Right ventricle myocardium inferior (tissue), 1 donor: Measurements from ENCODE around the gene MCF2L. TPM values are rescaled to one million over a fixed set of nuclear protein-coding genes. Genes with fewer than 3 reads are reported as not detected.
A peak's percentile ranks its signal among the peaks of the same experiment; 100 is the strongest.
"Not testable (repeated sequence)": the region's sequence is repeated elsewhere in the genome, so short reads cannot be mapped to it uniquely, and the experiment has no call there.

Experiments
- ATAC-seq: fragments of 200-7000 bp; cut with Tn5 transposase; one replicate; pipeline ENCODE4 v1.9.1; 2020; ENCODE audit warnings: mild to moderate bottlenecking, moderate library complexity
- DNase-seq: peaks from one replicate; pipeline ENCODE4 v3.0.0; 2021; ENCODE audit errors: missing footprints
- intact Hi-C: fragments of 100-400 bp; cut with DNase I; formaldehyde crosslinking; loops from one replicate; pipeline ENCODE4 v1.11.0; 2022
- long read RNA-seq: library from polyadenylated mRNA; unstranded; transcript quantifications from one replicate; pipeline ENCODE4 v2.0.0, GENCODE V29; 2021
- total RNA-seq: library from RNA; stranded (reverse); fragmentation: NEBNext Ultra II Directional; extraction: Animal tissue kit (Norgen Biotek cat#: 25700); gene quantifications from one replicate; pipeline ENCODE4 v1.2.1, GENCODE V29; 2021
- donor health status: DM: no; HTN: yes; CAD: no; lungs with severe emphysema.

The MCF2L gene
- total RNA-seq = 45.9 TPM
- long read RNA-seq, partial matches to known transcripts = 4 of 10 reads
- long read RNA-seq, other reads (novel, unspliced or antisense) = 5 of 10 reads

GRCh38 chr13:112968910-112969691 lies at the start of gene MCF2L:
Gene MCF2L (plus strand): TSS chr13:112969214. CDS start chr13:112969380, 166 bp downstream.
- ATAC-seq = peak; percentile 50
- intact Hi-C loops = no loop called here
- no peak for DNase-seq

DNA sequence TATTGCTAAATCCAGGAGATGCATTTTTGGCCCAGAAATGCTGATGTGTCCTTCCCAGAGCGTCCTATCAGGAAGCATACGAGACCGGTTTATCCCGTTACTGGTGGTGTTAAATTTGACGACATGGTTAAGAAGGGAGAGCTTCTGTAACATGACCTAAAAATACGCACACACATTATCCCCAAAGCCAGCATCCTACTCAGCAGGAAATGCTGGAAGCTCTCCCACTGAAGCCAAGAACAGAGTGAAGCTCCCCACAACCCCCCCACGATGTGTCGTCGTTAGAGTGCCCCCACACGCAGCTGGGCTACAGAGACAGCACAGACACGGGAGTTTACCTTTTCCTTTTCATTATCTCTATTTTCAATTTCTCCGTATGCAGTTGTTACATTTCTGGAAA lies 45.1 kb upstream of the MCF2L start:
- no peak for DNase-seq
- ATAC-seq = no peak
- intact Hi-C loops = no loop called here

DNA sequence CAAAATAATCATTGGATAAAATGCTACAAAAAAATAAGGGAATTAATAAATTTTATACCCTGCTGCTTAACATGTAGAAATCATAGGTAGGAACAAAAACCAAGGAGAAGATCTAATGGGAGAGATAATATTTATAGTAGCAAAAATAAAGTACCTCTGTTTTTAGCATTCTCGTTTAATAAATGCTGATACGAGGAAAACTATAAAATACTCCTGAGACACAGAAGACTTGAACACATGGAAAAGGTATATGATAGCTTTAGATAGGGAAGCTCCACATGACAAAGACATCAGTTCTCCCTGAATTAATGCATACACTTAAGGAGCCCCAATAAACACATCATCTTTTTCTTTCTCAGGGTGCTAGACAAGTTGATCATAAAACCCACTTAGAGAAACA lies 44.6 kb upstream of the MCF2L start:
- no peak for ATAC-seq
- DNase-seq = no peak
- intact Hi-C loops = no loop called here

DNA sequence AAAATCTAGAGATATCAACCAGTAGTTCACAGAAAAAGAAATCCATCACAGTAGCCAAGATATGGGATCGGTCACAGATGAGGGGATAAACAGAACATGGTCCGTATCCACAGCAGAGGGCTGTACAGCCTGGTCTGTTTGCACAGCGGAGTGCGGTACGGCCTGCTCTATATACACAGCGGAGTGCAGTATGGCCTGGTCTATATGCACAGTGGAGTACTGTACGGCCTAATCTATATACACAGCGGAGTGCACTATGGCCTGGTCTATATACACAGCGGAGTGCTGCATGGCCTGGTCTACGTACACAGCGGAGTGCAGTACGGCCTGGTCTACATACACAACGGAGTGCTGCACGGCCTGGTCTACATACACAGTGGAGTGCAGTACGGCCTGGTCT lies 43.0 kb upstream of the MCF2L start:
- intact Hi-C loops = no loop called here
- ATAC-seq (no peak), DNase-seq (no peak)

GRCh38 chr13:112926993-112927392 lies 42.0 kb upstream of the MCF2L start:
- intact Hi-C loops = no loop called here
- ATAC-seq (no peak), DNase-seq (no peak)

- DNase-seq = no peak
- no peak for ATAC-seq
- intact Hi-C loops = no loop called here
Observed at GRCh38 chr13:112928020-112928971, 40.7 kb upstream of the MCF2L start.

DNA sequence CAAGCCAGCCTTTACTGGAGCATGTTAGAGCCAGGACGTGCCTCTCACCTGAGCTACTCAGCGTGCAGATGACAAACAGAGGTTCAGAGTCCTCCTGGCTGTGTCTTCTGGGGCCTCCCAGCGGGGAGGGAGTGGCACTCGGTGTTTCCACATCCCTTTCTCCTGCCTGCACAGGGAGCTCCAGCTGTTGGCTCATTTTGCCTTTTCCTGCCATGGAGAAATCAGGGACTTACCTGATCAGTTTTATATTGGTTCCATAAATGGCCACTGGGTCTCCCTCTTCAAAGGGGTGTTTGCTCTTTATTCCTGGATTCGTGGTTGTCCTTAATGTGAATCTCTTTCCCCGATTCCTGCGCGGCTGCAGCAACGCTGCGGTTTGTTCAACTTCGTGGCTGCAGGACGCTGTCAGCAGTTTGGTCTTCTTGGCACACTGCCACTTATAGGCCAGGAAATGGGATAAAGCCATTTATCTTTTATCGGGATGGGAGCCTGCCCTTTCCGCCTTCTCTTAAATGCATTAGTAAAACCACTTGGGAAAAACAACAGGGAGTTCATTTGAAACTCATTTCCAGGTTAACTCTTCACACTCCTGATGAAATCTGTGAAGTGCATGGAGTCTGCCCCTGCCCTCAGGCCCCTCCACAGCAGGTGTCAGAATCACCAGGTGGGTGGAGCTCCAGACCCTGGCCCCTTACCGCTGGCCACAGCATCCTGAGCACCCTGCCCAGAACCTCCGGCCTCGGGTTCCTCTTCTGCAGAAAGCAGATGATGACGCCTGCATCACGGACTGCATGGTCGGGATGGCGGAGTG lies 39.8 kb upstream of the MCF2L start:
- ATAC-seq (no peak), DNase-seq (no peak)
- intact Hi-C loops = no loop called here

GRCh38 chr13:112929783-112930055 lies 39.3 kb upstream of the MCF2L start:
- DNase-seq = no peak
- intact Hi-C loops = no loop called here
- ATAC-seq = no peak

DNA sequence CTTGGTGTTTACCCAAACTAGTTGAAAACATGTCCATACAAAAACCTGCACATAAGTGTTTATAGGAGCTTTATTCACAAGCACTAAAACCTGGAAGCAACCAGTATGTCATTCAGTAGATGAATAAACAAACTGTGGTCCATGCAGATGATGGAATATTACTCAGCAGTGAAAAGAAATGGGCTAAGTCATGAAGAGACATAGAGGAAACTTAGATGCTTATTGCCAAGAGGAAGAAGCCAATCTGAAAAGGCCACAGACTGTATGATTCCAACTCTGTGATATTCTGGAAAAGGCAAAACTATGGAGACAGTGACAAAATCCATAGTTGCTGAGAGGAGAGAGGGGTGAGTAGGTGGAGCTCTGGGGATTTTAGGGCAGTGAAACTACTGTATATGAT lies 38.8 kb upstream of the MCF2L start:
- intact Hi-C loops = no loop called here
- DNase-seq (no peak), ATAC-seq (no peak)

- intact Hi-C loops = no loop called here
Observed at GRCh38 chr13:112931028-112931934, 37.7 kb upstream of the MCF2L start.

GRCh38 chr13:112932971-112933370 lies 36.0 kb upstream of the MCF2L start:
- DNase-seq = no peak
- ATAC-seq = no peak
- intact Hi-C loops = no loop called here

More at GRCh38 chr13:112931028-112931934, 37.7 kb upstream of the MCF2L start:
- DNase-seq = no peak
- ATAC-seq = peak; percentile 44

DNA sequence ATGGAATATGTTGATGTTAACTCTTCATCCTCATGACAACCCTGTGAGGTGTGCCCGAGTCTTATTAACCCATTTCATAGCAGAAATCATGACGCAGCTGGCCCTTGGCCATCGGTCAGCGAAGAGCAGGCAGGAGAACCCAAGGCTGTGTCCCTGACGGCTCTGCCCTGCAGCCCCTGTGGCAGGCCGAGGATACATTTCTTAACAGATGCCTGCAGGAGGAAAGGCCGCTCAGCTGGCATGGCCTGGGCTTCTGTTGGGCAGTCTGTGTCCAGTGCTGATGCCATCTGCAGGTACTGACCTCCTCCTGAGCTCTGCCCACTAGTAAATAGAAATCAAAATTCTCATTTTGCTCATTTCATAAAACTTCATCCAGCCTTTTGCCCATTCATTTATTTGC lies 35.4 kb upstream of the MCF2L start:
- intact Hi-C loops = no loop called here
- no peak for ATAC-seq
- no peak for DNase-seq

DNA sequence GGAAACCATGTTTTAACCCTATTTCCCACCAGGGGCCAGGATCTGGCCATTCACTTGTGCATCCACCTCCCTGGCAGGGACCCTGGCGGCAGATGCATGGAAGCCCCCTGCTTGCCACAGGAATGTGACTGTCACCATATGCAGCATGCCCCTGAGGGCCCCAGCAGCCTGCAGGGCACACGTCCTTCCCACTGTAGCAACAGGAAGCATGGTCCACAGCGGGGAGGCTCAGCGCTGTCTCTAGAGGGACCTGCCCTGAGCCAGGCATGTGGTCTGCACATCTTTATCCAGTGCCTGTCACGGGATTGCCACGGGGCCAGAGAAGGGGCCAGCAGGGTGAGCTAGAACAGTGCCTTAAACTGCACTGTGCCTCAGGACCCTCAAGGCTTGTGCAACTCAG lies 34.9 kb upstream of the MCF2L start:
- ATAC-seq (no peak), DNase-seq (no peak)
- intact Hi-C loops = no loop called here

GRCh38 chr13:112938680-112939079 lies 30.3 kb upstream of the MCF2L start:
- intact Hi-C loops = no loop called here

DNA sequence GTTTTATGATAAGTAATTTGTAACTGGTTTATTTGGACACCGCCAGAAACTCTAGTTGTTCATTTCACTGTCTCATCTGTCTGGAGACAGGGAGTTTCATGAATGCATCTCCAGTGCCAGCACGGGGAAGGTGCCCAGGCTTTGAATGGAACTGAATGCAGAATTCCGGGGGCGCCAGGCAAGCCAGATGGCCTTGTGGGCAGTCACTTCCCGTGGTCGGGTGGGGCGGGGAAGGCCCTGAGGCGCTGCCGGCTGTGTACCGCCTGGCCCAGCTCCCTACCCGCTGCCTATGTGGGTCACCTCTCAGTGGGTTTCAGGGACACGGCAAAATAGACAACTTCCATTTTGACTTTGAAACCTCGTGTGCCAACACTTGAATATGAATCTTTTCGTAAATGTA lies 28.8 kb upstream of the MCF2L start:
- DNase-seq = no peak
- intact Hi-C loops = loop anchor here (5.0 to 10.0 kb wide), 2 partner anchors 42 to 455 kb away; no protein-coding TSS in a partner anchor
- ATAC-seq = no peak

More at GRCh38 chr13:112938680-112939079, 30.3 kb upstream of the MCF2L start:
- ATAC-seq = no peak
- DNase-seq = no peak

GRCh38 chr13:112941349-112941748 lies 27.7 kb upstream of the MCF2L start:
- DNase-seq (no peak), ATAC-seq (no peak)
- intact Hi-C loops = loop anchor here (5.0 to 10.0 kb wide), 2 partner anchors 41 to 453 kb away; no protein-coding TSS in a partner anchor

DNA sequence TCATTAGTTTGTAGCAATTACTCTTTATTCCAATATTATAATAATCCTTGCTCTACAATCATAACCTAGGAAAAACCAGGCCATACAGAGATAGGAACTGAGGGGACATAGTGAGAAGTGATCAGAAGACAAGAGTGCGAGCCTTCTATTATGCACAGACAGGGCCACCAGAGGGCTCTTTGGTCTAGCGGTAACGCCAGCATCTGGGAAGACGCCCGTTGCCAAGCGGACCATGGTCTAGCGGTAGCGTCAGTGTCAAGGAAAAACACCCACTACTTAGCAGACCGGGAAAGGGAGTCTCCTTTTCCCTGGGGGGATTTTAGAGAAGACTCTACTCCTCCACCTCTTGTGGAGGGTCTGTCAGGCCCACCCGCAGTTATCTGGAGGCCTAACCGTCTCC lies 27.2 kb upstream of the MCF2L start:
- DNase-seq, ATAC-seq: not testable (repeated sequence)
- intact Hi-C loops = loop anchor here (2.0 to 10.0 kb wide), 3 partner anchors 41 to 453 kb away; no protein-coding TSS in a partner anchor
